ENCODE results near the gene HIBCH.
"Not testable (repeated sequence)": the region's sequence is repeated elsewhere in the genome, so short reads cannot be mapped to it uniquely, and the experiment has no call there.

The HIBCH gene

GRCh38 chr2:190303647-190304046, 16.0 kb downstream of the HIBCH start:
- DNase-seq = no peak

- no peak for DNase-seq
Observed at GRCh38 chr2:190302052-190302451, 17.6 kb downstream of the HIBCH start.

GRCh38 chr2:190301032-190301431, 18.6 kb downstream of the HIBCH start:
- DNase-seq = no peak

GRCh38 chr2:190297880-190298279, 21.7 kb downstream of the HIBCH start:
- not testable (repeated sequence) for DNase-seq

GRCh38 chr2:190283783-190284182, 35.8 kb downstream of the HIBCH start:
- no peak for DNase-seq

- DNase-seq = no peak
Observed at GRCh38 chr2:190280565-190281350, 38.9 kb downstream of the HIBCH start.

GRCh38 chr2:190279256-190280134, 40.1 kb downstream of the HIBCH start:
- not testable (repeated sequence) for DNase-seq

- DNase-seq = peak; percentile 28
Observed at GRCh38 chr2:190277234-190278112, 42.2 kb downstream of the HIBCH start.

- no peak for DNase-seq
Observed at GRCh38 chr2:190272457-190272842, 47.2 kb downstream of the HIBCH start.

- DNase-seq = no peak
Observed at GRCh38 chr2:190271783-190272456, 47.7 kb downstream of the HIBCH start.

GRCh38 chr2:190270298-190270697, 49.3 kb downstream of the HIBCH start:
- no peak for DNase-seq

- DNase-seq = not testable (repeated sequence)
Observed at GRCh38 chr2:190269699-190270098, 49.9 kb downstream of the HIBCH start.

GRCh38 chr2:190267302-190267701, 52.3 kb downstream of the HIBCH start:
- DNase-seq = no peak

GRCh38 chr2:190266314-190266713, 53.3 kb downstream of the HIBCH start:
- DNase-seq = no peak

- DNase-seq = no peak
Observed at GRCh38 chr2:190261851-190262250, 57.8 kb downstream of the HIBCH start.

GRCh38 chr2:190256087-190256486, 63.5 kb downstream of the HIBCH start:
- DNase-seq = no peak

GRCh38 chr2:190255676-190256075, 64.0 kb downstream of the HIBCH start:
- DNase-seq = no peak

- DNase-seq = no peak
Observed at GRCh38 chr2:190254063-190254850, 65.4 kb downstream of the HIBCH start.

GRCh38 chr2:190250421-190250820, 69.2 kb downstream of the HIBCH start:
- no peak for DNase-seq

GRCh38 chr2:190235551-190236075, 84.0 kb downstream of the HIBCH start:
- no peak for DNase-seq

- no peak for DNase-seq
Observed at GRCh38 chr2:190235101-190235500, 84.5 kb downstream of the HIBCH start.

Data from CD4-positive, alpha-beta T cell treated with Interleukin-12 subunit alpha and Interleukin-12 subunit beta, for 1 hour (primary cell).